Thoracic aorta (tissue), 2 donors: ENCODE results near the gene PPP1R3D. TPM values are rescaled to one million over a fixed set of nuclear protein-coding genes. Genes with fewer than 3 reads are reported as not detected.
"Not testable (repeated sequence)": the region's sequence is repeated elsewhere in the genome, so short reads cannot be mapped to it uniquely, and the experiment has no call there.

Experiments used
- ATAC-seq: fragments of 150-250 bp; one replicate; pipeline ENCODE4 v1.8.0; 2017; ENCODE audit warnings: low read depth; ENCODE audit not compliant: insufficient number of reproducible peaks, low FRiP score
- DNase-seq: peaks from one replicate; pipeline ENCODE4 v3.0.0-alpha.2; 2020; ENCODE audit warnings: low spot score
- H3K27ac ChIP-seq, 2 donors: fragments of 200-600 bp; sonication (generic); 1 replicate in 1 of 2; 2 replicates in 1 of 2; pipeline ENCODE4 v1.5.1; 2016; ENCODE audit warnings: mild to moderate bottlenecking in 2 of 2, moderate library complexity in 2 of 2
- H3K27me3 ChIP-seq: fragments of 200-600 bp; sonication (generic); replicated peaks from 2 replicates; pipeline ENCODE4 v1.6.0; 2016; ENCODE audit warnings: mild to moderate bottlenecking; ENCODE audit not compliant: insufficient read depth
- H3K36me3 ChIP-seq: fragments of 200-600 bp; sonication (generic); one replicate; pipeline ENCODE4 v1.5.1; 2016
- H3K4me1 ChIP-seq, 2 donors: fragments of 200-600 bp; sonication (generic); 1 replicate in 1 of 2; 2 replicates in 1 of 2; pipeline versions ENCODE4 v1.5.1 to v1.6.0; 2016; ENCODE audit warnings: low read depth in 2 of 2, mild to moderate bottlenecking in 1 of 2; ENCODE audit not compliant: control insufficient read depth in 1 of 2
- H3K4me3 ChIP-seq: fragments of 200-600 bp; sonication (generic); 2 replicates; pipeline ENCODE4 v1.5.1; 2016; ENCODE audit warnings: mild to moderate bottlenecking
- H3K9me3 ChIP-seq: fragments of 200-600 bp; sonication (generic); 2 replicates; pipeline ENCODE4 v1.5.1; 2016
- total RNA-seq, 2 donors: library from RNA; depleted of rRNA; stranded (reverse); fragments of >200 nt; gene quantifications; one replicate each; pipeline versions ENCODE4 v1.1.0 to v1.2.3, GENCODE V29; 2016
- TF ChIP-seq, protein P1 (sequence below): fragments of 200-600 bp; sonication (generic); IDR thresholded peaks from one replicate; pipeline ENCODE4 v1.5.1; 2019; ENCODE audit warnings: antibody characterized with exemption

The PPP1R3D gene
- total RNA-seq, 2 donors from 2014 or later = 10.5 to 13.0 TPM

DNA sequence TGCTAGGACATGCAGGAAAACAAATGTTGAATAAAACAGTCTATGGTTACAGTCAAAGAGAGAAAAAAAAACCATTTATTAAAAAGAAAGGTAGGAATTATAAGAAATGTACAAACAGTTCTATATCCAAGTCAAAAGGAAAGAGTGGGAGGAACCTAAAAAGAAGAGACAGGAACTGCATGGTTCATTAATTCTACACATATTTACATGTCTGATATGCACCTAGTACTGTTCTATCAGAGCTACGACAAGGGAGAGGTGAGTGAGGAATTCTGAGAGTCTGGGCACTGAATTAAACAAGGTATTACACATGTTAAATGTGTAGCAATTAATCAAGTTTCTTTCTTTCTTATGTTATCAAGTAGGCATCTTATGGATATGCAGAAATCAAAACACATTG lies 48.5 kb downstream of the PPP1R3D start:
- TF ChIP-seq, protein P1, sequence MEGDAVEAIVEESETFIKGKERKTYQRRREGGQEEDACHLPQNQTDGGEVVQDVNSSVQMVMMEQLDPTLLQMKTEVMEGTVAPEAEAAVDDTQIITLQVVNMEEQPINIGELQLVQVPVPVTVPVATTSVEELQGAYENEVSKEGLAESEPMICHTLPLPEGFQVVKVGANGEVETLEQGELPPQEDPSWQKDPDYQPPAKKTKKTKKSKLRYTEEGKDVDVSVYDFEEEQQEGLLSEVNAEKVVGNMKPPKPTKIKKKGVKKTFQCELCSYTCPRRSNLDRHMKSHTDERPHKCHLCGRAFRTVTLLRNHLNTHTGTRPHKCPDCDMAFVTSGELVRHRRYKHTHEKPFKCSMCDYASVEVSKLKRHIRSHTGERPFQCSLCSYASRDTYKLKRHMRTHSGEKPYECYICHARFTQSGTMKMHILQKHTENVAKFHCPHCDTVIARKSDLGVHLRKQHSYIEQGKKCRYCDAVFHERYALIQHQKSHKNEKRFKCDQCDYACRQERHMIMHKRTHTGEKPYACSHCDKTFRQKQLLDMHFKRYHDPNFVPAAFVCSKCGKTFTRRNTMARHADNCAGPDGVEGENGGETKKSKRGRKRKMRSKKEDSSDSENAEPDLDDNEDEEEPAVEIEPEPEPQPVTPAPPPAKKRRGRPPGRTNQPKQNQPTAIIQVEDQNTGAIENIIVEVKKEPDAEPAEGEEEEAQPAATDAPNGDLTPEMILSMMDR = no peak

DNA sequence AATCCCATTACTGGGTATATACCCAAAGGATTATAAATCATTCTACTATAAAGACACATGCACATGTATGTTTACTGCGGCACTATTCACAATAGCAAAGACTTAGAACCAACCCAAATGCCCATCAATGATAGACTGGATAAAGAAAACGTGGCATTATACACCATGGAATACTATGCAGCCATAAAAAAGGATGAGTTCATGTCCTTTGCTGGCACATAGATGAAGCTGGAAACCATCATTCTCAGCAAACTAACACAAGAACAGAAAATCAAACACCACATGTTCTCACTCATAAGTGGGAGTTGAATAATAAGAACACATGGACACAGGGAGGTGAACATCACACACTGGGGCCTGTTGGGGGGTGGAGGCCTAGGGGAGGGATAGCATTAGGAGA lies 50.1 kb downstream of the PPP1R3D start:
- not testable (repeated sequence) for ATAC-seq, DNase-seq, H3K27ac ChIP-seq, H3K4me3 ChIP-seq, H3K36me3 ChIP-seq, H3K27me3 ChIP-seq, H3K9me3 ChIP-seq, H3K4me1 ChIP-seq

More for the DNA sequence above, 48.5 kb downstream of the PPP1R3D start:
- Histone ChIP-seq H3K27me3 (no peaks in the 10 kb centered on the region), H3K4me3 (no peak overlapping the region), H3K27ac (no peak overlapping the region), H3K36me3 (no peaks in the 10 kb centered on the region), H3K4me1 (no peaks in the 10 kb centered on the region), H3K9me3 (no peaks in the 10 kb centered on the region)
- ATAC-seq (no peak), DNase-seq (no peak)

DNA sequence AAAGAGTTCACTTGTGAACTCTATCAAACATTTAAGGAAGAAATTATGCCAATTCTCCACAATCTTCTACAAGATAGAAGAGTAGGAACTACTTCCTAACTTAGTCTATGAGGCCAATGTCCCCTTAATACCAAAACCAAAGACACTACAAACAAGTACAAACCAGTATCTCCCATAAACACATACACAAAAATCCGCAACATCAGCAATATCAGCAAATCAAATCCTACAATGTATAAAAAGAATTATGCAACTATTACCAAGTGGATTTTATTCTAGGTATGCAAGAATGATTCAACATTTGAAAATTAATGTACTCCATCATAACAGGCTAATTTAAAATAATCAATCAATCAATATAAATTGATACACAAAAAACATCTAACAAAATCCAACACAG lies 52.1 kb downstream of the PPP1R3D start:
- Histone ChIP-seq H3K27me3 (no peaks in the 10 kb centered on the region), H3K27ac (no peak overlapping the region), H3K9me3 (no peaks in the 10 kb centered on the region), H3K4me3 (no peak overlapping the region), H3K4me1 (no peaks in the 10 kb centered on the region), H3K36me3 (no peaks in the 10 kb centered on the region)
- DNase-seq (no peak), ATAC-seq (no peak)
- TF ChIP-seq, protein P1 = no peak

Other genes with a start within 250 kb of the PPP1R3D start
- under 1 TPM; 0.71 to 0.95 TPM for gene SYCP2, start 6.7 kb downstream of the PPP1R3D start, total RNA-seq
- 10 to 100 TPM; 11.9 to 15.4 TPM for gene FAM217B, start 84 bp upstream of the PPP1R3D start, total RNA-seq
- gene CDH26, start 18.1 kb upstream of the PPP1R3D start, total RNA-seq = 1 to 10 TPM; 2.3 to 2.5 TPM